Skeletal muscle satellite cell (primary cell): ENCODE data around the gene RAPGEF2.
A peak's percentile ranks its signal among the peaks of the same experiment; 100 is the strongest.

ENCODE experiments used
- H3K27me3 ChIP-seq: 2 replicates; pipeline ENCODE4 v1.7.0; 2013; ENCODE audit warnings: low read length; ENCODE audit not compliant: control insufficient read depth, insufficient read depth
- H3K36me3 ChIP-seq: 2 replicates; pipeline ENCODE4 v1.7.0; 2013; ENCODE audit warnings: mild to moderate bottlenecking, control low read depth, low read length; ENCODE audit not compliant: insufficient read depth
- H3K4me1 ChIP-seq: 2 replicates; pipeline ENCODE4 v1.7.0; 2013; ENCODE audit warnings: low read length; ENCODE audit not compliant: control insufficient read depth, insufficient read depth
- H3K4me2 ChIP-seq: 2 replicates; pipeline ENCODE4 v1.7.0; 2013; ENCODE audit warnings: mild to moderate bottlenecking, low read length
- H3K4me3 ChIP-seq: 2 replicates; pipeline ENCODE4 v1.7.0; 2013; ENCODE audit warnings: low read length
- H3K9ac ChIP-seq: 2 replicates; pipeline ENCODE4 v1.7.0; 2013; ENCODE audit warnings: mild to moderate bottlenecking, low read depth, low read length, moderate library complexity
- H3K9me3 ChIP-seq: replicated peaks from 2 replicates; pipeline ENCODE4 v1.7.0; 2013; ENCODE audit warnings: mild to moderate bottlenecking, control low read depth, low read length

The RAPGEF2 gene

GRCh38 chr4:159209249-159209648 lies 106.4 kb downstream of the RAPGEF2 start:
- peaks cover 13% of the 10 kb centered on the region for H3K4me1 ChIP-seq
- H3K9me3 ChIP-seq, result no peaks in the 10 kb centered on the region
- H3K36me3 ChIP-seq, result no peaks in the 10 kb centered on the region
- no peak overlapping the region for H3K9ac ChIP-seq
- H3K4me2 ChIP-seq, result no peak overlapping the region
- no peaks in the 10 kb centered on the region for H3K27me3 ChIP-seq
- no peak overlapping the region for H3K4me3 ChIP-seq

GRCh38 chr4:159210975-159211374 lies 108.1 kb downstream of the RAPGEF2 start:
- H3K4me2 ChIP-seq, result no peak overlapping the region
- H3K9me3 ChIP-seq, result no peaks in the 10 kb centered on the region
- no peaks in the 10 kb centered on the region for H3K36me3 ChIP-seq
- H3K27me3 ChIP-seq, result no peaks in the 10 kb centered on the region
- H3K4me1 ChIP-seq, result peaks cover 13% of the 10 kb centered on the region
- H3K4me3 ChIP-seq, result no peak overlapping the region
- no peak overlapping the region for H3K9ac ChIP-seq

- no peaks in the 10 kb centered on the region for H3K4me1 ChIP-seq
- H3K9ac ChIP-seq, result no peak overlapping the region
- H3K36me3 ChIP-seq, result no peaks in the 10 kb centered on the region
- H3K4me3 ChIP-seq, result no peak overlapping the region
- no peak overlapping the region for H3K4me2 ChIP-seq
- H3K27me3 ChIP-seq, result no peaks in the 10 kb centered on the region
- no peaks in the 10 kb centered on the region for H3K9me3 ChIP-seq
Observed at GRCh38 chr4:159212675-159213293, 109.9 kb downstream of the RAPGEF2 start.

- no peaks in the 10 kb centered on the region for H3K9me3 ChIP-seq
- no peak overlapping the region for H3K4me2 ChIP-seq
- H3K4me1 ChIP-seq, result no peaks in the 10 kb centered on the region
- H3K9ac ChIP-seq, result no peak overlapping the region
- no peaks in the 10 kb centered on the region for H3K36me3 ChIP-seq
- no peaks in the 10 kb centered on the region for H3K27me3 ChIP-seq
- no peak overlapping the region for H3K4me3 ChIP-seq
Observed at GRCh38 chr4:159216834-159217233, 114.0 kb downstream of the RAPGEF2 start.

GRCh38 chr4:159219862-159220261 lies 117.0 kb downstream of the RAPGEF2 start:
- no peak overlapping the region for H3K4me3 ChIP-seq
- H3K4me2 ChIP-seq, result no peak overlapping the region
- no peak overlapping the region for H3K9ac ChIP-seq
- H3K27me3 ChIP-seq, result no peaks in the 10 kb centered on the region
- H3K4me1 ChIP-seq, result no peaks in the 10 kb centered on the region
- H3K36me3 ChIP-seq, result no peaks in the 10 kb centered on the region
- H3K9me3 ChIP-seq, result no peaks in the 10 kb centered on the region

GRCh38 chr4:159220353-159220752 lies 117.5 kb downstream of the RAPGEF2 start:
- H3K9ac ChIP-seq, result no peak overlapping the region
- H3K4me3 ChIP-seq, result no peak overlapping the region
- no peaks in the 10 kb centered on the region for H3K36me3 ChIP-seq
- H3K27me3 ChIP-seq, result no peaks in the 10 kb centered on the region
- no peak overlapping the region for H3K4me2 ChIP-seq
- no peaks in the 10 kb centered on the region for H3K4me1 ChIP-seq
- no peaks in the 10 kb centered on the region for H3K9me3 ChIP-seq

- Histone ChIP-seq H3K4me2 (no peak overlapping the region), H3K4me1 (no peaks in the 10 kb centered on the region), H3K36me3 (no peaks in the 10 kb centered on the region), H3K27me3 (no peaks in the 10 kb centered on the region), H3K9me3 (no peaks in the 10 kb centered on the region), H3K9ac (no peak overlapping the region), H3K4me3 (no peak overlapping the region)
Observed at GRCh38 chr4:159221280-159221679, 118.4 kb downstream of the RAPGEF2 start.

GRCh38 chr4:159222043-159222552 lies 119.2 kb downstream of the RAPGEF2 start:
- Histone ChIP-seq H3K4me3 (no peak overlapping the region), H3K27me3 (no peaks in the 10 kb centered on the region), H3K9me3 (no peaks in the 10 kb centered on the region), H3K4me2 (no peak overlapping the region), H3K4me1 (peaks cover under 1% of the 10 kb centered on the region), H3K9ac (no peak overlapping the region), H3K36me3 (no peaks in the 10 kb centered on the region)

GRCh38 chr4:159224408-159224807 lies 121.5 kb downstream of the RAPGEF2 start:
- H3K9me3 ChIP-seq, result no peaks in the 10 kb centered on the region
- H3K36me3 ChIP-seq, result no peaks in the 10 kb centered on the region
- no peaks in the 10 kb centered on the region for H3K27me3 ChIP-seq
- no peak overlapping the region for H3K9ac ChIP-seq
- no peak overlapping the region for H3K4me2 ChIP-seq
- no peak overlapping the region for H3K4me3 ChIP-seq
- H3K4me1 ChIP-seq, result peaks cover 22% of the 10 kb centered on the region

GRCh38 chr4:159227378-159227777 lies 124.5 kb downstream of the RAPGEF2 start:
- Histone ChIP-seq H3K4me1 (peaks cover 23% of the 10 kb centered on the region), H3K27me3 (no peaks in the 10 kb centered on the region), H3K36me3 (no peaks in the 10 kb centered on the region), H3K9ac (peak overlapping the region; percentile 41), H3K9me3 (no peaks in the 10 kb centered on the region), H3K4me3 (peak overlapping the region; percentile 63), H3K4me2 (peak overlapping the region; percentile 83)

GRCh38 chr4:159227984-159228383 lies 125.1 kb downstream of the RAPGEF2 start:
- Histone ChIP-seq H3K36me3 (no peaks in the 10 kb centered on the region), H3K27me3 (no peaks in the 10 kb centered on the region), H3K9ac (peak overlapping the region; percentile 73), H3K9me3 (no peaks in the 10 kb centered on the region), H3K4me1 (peaks cover 23% of the 10 kb centered on the region), H3K4me2 (peak overlapping the region; percentile 83), H3K4me3 (peak overlapping the region; percentile 63)

- Histone ChIP-seq H3K27me3 (no peaks in the 10 kb centered on the region), H3K36me3 (no peaks in the 10 kb centered on the region), H3K9me3 (no peaks in the 10 kb centered on the region), H3K9ac (peak overlapping the region; percentile 73), H3K4me2 (peak overlapping the region; percentile 83), H3K4me3 (peak overlapping the region; percentile 23), H3K4me1 (peaks cover 23% of the 10 kb centered on the region)
Observed at GRCh38 chr4:159229164-159229563, 126.3 kb downstream of the RAPGEF2 start.
